ENCODE results near the gene NEDD4L. TPM values are rescaled to one million over a fixed set of nuclear protein-coding genes. Genes with fewer than 3 reads are reported as not detected.

NEDD4L gene
- total and polyA plus RNA-seq, 4 donors, result 10.2 to 20.3 (median 13.2) TPM

- no peak for DNase-seq (ENCODE audit: low spot score)
- Histone ChIP-seq H3K27me3 (ENCODE audit: control insufficient read depth in 4 of 4, insufficient read depth in 4 of 4, low read length in 3 of 4) (no peaks in the 10 kb centered on the region), H3K4me1 (ENCODE audit: control insufficient read depth in 4 of 4, insufficient read depth in 4 of 4, low read length in 3 of 4) (peaks cover 3 to 13% (median 12%) of the 10 kb centered on the region in 4 donors), H3K27ac (ENCODE audit: low read depth in 1 of 2, low read length in 2 of 2) (no peak overlapping the region), H3K9me3 (ENCODE audit: control insufficient read depth in 4 of 4, low read length in 3 of 4) (no peaks in the 10 kb centered on the region), H3K36me3 (ENCODE audit: control insufficient read depth in 4 of 4, insufficient read depth in 3 of 4, low read depth in 1 of 4, low read length in 3 of 4) (no peaks in the 10 kb centered on the region), H3K9ac (ENCODE audit: low read depth in 1 of 2, low read length in 2 of 2) (no peak overlapping the region), H3K4me3 (ENCODE audit: low read depth in 1 of 3, low read length in 3 of 3) (no peak overlapping the region)
- 96% methylated on average over 3 of the region's 3 CpGs for WGBS
- TF ChIP-seq FOXA2 (IDR thresholded peaks at IDR 0.05), result no peak
Measured at GRCh38 chr18:58125183-58125582, 81.2 kb downstream of the NEDD4L start.

- H3K9me3 ChIP-seq (ENCODE audit: control insufficient read depth in 4 of 4, low read length in 3 of 4), result no peaks in the 10 kb centered on the region
- no peaks in the 10 kb centered on the region for H3K27me3 ChIP-seq (ENCODE audit: control insufficient read depth in 4 of 4, insufficient read depth in 4 of 4, low read length in 3 of 4)
- no peak for DNase-seq (ENCODE audit: low spot score)
- H3K9ac ChIP-seq (ENCODE audit: low read depth in 1 of 2, low read length in 2 of 2), result no peak overlapping the region
- H3K4me1 ChIP-seq (ENCODE audit: control insufficient read depth in 4 of 4, insufficient read depth in 4 of 4, low read length in 3 of 4), result peaks cover 3 to 13% (median 12%) of the 10 kb centered on the region in 4 donors
- no peak overlapping the region for H3K4me3 ChIP-seq (ENCODE audit: low read depth in 1 of 3, low read length in 3 of 3)
- TF ChIP-seq ATF3 (IDR thresholded peaks at IDR 0.05) (no peak), HNF4G (IDR thresholded peaks at IDR 0.05) (no peak), FOXA1 (IDR thresholded peaks at IDR 0.05) (no peak), MAX (IDR thresholded peaks at IDR 0.05) (no peak), HNF4A (conservative IDR thresholded peaks at IDR 0.05) (no peak), NR2F2 (IDR thresholded peaks at IDR 0.05) (no peak), RXRA (IDR thresholded peaks at IDR 0.05) (no peak), REST (IDR thresholded peaks at IDR 0.05) (no peak), JUND (IDR thresholded peaks at IDR 0.05) (no peak), YY1 (IDR thresholded peaks at IDR 0.05) (no peak), GABPA (IDR thresholded peaks at IDR 0.05 in 1 of 2, conservative IDR thresholded peaks at IDR 0.05 in 1 of 2) (no peak), ZBTB33 (IDR thresholded peaks at IDR 0.05) (no peak)
- no peaks in the 10 kb centered on the region for H3K36me3 ChIP-seq (ENCODE audit: control insufficient read depth in 4 of 4, insufficient read depth in 3 of 4, low read depth in 1 of 4, low read length in 3 of 4)
- no peak overlapping the region for H3K27ac ChIP-seq (ENCODE audit: low read depth in 1 of 2, low read length in 2 of 2)
- WGBS, result 87% methylated on average over 12 of the region's 12 CpGs
Measured at GRCh38 chr18:58125756-58126155, 81.7 kb downstream of the NEDD4L start.

All from liver (tissue), 9 donors.